Measurements from ENCODE around the gene CRYM. TPM values are rescaled to one million over a fixed set of nuclear protein-coding genes. Genes with fewer than 3 reads are reported as not detected.

Gene CRYM
- total RNA-seq, 4 donors from 2014 or later: 0.81 TPM; not detected in 3

DNA sequence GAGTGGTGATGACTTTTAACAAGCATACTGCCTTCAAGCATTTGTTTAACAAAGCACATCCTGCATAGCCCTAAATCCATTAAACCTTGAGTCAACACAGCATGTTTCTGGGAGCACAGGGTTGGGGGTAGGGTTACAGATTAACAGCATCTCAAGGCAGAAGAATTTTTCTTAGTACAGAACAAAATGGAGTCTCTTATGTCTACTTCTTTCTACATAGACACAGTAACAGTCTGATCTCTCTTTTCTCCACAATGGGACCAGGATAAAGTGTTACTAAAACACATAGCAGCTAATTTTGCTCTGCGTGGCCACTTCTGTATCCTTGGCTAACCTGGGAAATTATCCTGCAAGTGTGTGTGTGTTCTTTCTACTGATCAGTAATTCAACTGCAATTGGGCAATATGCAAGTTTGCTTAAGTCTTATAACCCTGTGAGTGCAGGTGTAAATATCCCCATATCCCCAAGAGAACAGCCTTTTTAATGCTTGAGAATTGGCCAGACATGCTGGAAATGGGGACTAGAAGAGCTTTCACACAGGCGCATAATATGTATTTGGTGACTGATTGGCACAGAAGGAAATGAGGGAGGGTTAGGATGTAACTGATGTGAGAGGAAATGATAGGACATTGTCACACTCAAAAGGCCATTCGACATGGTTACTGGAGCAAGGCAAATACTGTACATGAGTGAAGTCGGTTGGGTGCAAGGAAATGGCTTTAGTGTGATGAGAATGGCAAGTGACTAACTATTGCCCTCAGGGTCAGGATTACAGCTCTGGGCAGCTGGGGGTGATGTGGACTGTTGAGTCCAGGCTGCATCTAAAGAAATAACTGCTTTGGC is 55.4 kb downstream of the CRYM start:
- TF ChIP-seq, protein P1, sequence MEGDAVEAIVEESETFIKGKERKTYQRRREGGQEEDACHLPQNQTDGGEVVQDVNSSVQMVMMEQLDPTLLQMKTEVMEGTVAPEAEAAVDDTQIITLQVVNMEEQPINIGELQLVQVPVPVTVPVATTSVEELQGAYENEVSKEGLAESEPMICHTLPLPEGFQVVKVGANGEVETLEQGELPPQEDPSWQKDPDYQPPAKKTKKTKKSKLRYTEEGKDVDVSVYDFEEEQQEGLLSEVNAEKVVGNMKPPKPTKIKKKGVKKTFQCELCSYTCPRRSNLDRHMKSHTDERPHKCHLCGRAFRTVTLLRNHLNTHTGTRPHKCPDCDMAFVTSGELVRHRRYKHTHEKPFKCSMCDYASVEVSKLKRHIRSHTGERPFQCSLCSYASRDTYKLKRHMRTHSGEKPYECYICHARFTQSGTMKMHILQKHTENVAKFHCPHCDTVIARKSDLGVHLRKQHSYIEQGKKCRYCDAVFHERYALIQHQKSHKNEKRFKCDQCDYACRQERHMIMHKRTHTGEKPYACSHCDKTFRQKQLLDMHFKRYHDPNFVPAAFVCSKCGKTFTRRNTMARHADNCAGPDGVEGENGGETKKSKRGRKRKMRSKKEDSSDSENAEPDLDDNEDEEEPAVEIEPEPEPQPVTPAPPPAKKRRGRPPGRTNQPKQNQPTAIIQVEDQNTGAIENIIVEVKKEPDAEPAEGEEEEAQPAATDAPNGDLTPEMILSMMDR (IDR thresholded peaks at IDR 0.05): no peak
- TF ChIP-seq POLR2A (IDR thresholded peaks at IDR 0.05): no peak
- Histone ChIP-seq H3K27ac (no peak overlapping the region), H3K9me3 (no peaks in the 10 kb centered on the region), H3K4me3 (replicated peaks in 1 of 3) (no peak overlapping the region), H3K36me3 (no peaks in the 10 kb centered on the region), H3K27me3 (no peaks in the 10 kb centered on the region), H3K4me1 (no peaks in the 10 kb centered on the region)
- intact Hi-C loops (cut with DNase I): no loop called here
- WGBS, 2 donors: 67 to 70% methylated on average over 4 of the region's 4 CpGs
- DNase-seq: no peak

DNA sequence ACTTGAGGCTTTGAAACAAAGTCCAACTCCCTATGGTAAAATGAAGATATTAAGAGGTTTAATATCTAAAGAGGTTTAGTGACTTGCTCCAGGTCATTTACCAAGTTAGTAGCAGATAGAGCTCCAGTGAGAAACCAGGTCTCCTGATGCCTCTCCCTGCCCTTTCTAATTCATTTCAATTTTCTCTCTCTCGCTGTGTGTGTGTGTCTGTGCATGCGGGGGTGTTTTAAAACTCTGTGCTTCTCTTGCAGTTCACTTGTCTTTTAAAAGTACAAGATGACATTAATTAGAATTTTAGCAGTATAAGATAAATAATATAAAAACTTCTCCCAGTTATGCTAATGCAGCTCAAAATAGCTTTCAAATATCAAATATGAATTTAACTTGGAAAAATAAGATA is 58.5 kb downstream of the CRYM start:
- no peaks in the 10 kb centered on the region for H3K4me1 ChIP-seq
- no peaks in the 10 kb centered on the region for H3K36me3 ChIP-seq
- no peaks in the 10 kb centered on the region for H3K9me3 ChIP-seq
- DNase-seq: no peak
- WGBS, 2 donors: 91 to 94% methylated on average over 2 of the region's 2 CpGs
- no peak overlapping the region for H3K4me3 ChIP-seq (replicated peaks in 1 of 3)
- intact Hi-C loops (cut with DNase I): no loop called here
- no peak overlapping the region for H3K27ac ChIP-seq
- no peaks in the 10 kb centered on the region for H3K27me3 ChIP-seq
- TF ChIP-seq, protein P1 (IDR thresholded peaks at IDR 0.05): no peak
- TF ChIP-seq POLR2A (IDR thresholded peaks at IDR 0.05): no peak

DNA sequence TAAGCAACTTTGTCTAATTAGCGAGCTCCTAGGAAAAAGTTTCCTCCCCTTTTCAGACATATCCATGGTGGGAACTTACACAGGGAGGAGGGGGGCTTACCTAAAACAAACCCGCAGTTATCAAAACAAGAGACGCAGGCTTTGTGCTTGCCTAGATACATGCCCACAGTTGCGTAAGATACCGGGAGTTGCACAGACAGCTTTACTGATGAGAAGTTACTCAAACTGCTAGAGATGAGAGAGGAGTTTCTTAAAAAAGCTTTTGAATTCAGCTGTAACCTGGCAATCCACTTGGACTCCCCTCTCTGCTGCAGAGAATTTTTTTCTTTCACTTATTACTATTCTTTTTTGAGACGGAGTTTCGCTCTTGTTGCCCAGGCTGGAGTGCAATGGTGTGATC is 59.9 kb downstream of the CRYM start:
- no peak overlapping the region for H3K27ac ChIP-seq
- no peaks in the 10 kb centered on the region for H3K9me3 ChIP-seq
- TF ChIP-seq, protein P1 (IDR thresholded peaks at IDR 0.05): no peak
- no peak for TF ChIP-seq POLR2A (IDR thresholded peaks at IDR 0.05)
- WGBS, 2 donors: 38 to 47% methylated on average over 7 of the region's 7 CpGs
- DNase-seq: no peak
- no peaks in the 10 kb centered on the region for H3K4me1 ChIP-seq
- intact Hi-C loops (cut with DNase I): no loop called here
- no peaks in the 10 kb centered on the region for H3K27me3 ChIP-seq
- H3K36me3 ChIP-seq: no peaks in the 10 kb centered on the region
- no peak overlapping the region for H3K4me3 ChIP-seq (replicated peaks in 1 of 3)

DNA sequence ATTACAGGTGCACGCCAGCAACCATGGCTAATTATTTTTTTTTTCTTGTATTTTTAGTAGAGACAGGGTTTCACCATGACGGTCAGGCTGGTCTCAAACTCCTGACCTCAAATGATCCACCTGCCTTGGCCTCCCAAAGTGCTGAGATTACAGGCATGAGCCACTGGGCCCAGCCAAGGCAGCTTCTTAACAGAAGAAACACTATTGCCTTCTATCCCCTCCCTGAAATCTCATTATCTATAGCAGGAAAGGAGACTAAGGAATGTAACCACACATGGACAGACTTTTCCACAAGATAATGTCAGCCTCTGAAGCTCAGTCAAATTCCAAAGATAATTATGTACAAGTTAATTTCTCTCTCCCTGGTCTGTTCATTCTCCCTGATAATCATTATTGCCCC is 61.0 kb downstream of the CRYM start:
- TF ChIP-seq, protein P1 (IDR thresholded peaks at IDR 0.05): no peak
- no peak for TF ChIP-seq POLR2A (IDR thresholded peaks at IDR 0.05)
- H3K4me1 ChIP-seq: no peaks in the 10 kb centered on the region
- WGBS, 2 donors: 89 to 92% methylated on average over 2 of the region's 2 CpGs
- no peak overlapping the region for H3K4me3 ChIP-seq (replicated peaks in 1 of 3)
- H3K9me3 ChIP-seq: no peaks in the 10 kb centered on the region
- H3K36me3 ChIP-seq: no peaks in the 10 kb centered on the region
- H3K27me3 ChIP-seq: no peaks in the 10 kb centered on the region
- no peak overlapping the region for H3K27ac ChIP-seq
- DNase-seq: no peak
- intact Hi-C loops (cut with DNase I): no loop called here

DNA sequence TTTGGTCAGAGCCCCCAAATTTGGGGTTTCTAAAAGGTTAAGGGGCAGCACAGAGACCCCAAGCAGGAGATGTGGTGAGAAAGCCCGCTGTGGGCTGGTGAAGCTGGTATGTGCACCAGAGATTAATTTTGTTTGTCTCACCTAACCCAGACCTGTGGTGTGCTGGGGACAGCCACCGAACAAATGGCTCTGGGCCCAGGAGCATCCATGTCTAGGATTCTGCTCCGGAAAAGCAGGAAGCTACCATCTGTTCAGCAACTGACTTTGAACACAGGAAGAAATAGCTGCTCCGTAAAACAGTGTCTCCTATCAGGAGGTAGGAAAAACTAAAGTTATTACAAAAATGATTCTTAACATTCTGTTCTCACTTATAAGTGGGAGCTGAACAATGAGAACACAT is 64.0 kb downstream of the CRYM start:
- 59 to 80% methylated on average over 4 of the region's 4 CpGs for WGBS, 2 donors
- TF ChIP-seq, protein P1 (IDR thresholded peaks at IDR 0.05): no peak
- TF ChIP-seq POLR2A (IDR thresholded peaks at IDR 0.05): no peak
- intact Hi-C loops (cut with DNase I): no loop called here

More for the DNA sequence above, 64.0 kb downstream of the CRYM start:
- no peak overlapping the region for H3K27ac ChIP-seq
- DNase-seq: no peak
- H3K4me3 ChIP-seq (replicated peaks in 1 of 3): no peak overlapping the region
- H3K4me1 ChIP-seq: no peaks in the 10 kb centered on the region
- H3K9me3 ChIP-seq: no peaks in the 10 kb centered on the region
- H3K36me3 ChIP-seq: no peaks in the 10 kb centered on the region
- H3K27me3 ChIP-seq: no peaks in the 10 kb centered on the region
